Right ventricle myocardium inferior (tissue), 1 donor: ENCODE measurements around the gene CLDN22. TPM values are rescaled to one million over a fixed set of nuclear protein-coding genes. Genes with fewer than 3 reads are reported as not detected.

ENCODE experiments used
- ATAC-seq: fragments of 200-7000 bp; cut with Tn5 transposase; one replicate; pipeline ENCODE4 v1.9.1; 2020; ENCODE audit warnings: mild to moderate bottlenecking, moderate library complexity
- DNase-seq: peaks from one replicate; pipeline ENCODE4 v3.0.0; 2021; ENCODE audit errors: missing footprints
- intact Hi-C: fragments of 100-400 bp; cut with DNase I; formaldehyde crosslinking; loops from one replicate; pipeline ENCODE4 v1.11.0; 2022
- total RNA-seq: library from RNA; stranded (reverse); fragmentation: NEBNext Ultra II Directional; extraction: Animal tissue kit (Norgen Biotek cat#: 25700); gene quantifications from one replicate; pipeline ENCODE4 v1.2.1, GENCODE V29; 2021
- donor health status: DM: no; HTN: yes; CAD: no; lungs with severe emphysema.

The CLDN22 gene
- total RNA-seq, 1 donor from 2014 or later, result not detected

DNA sequence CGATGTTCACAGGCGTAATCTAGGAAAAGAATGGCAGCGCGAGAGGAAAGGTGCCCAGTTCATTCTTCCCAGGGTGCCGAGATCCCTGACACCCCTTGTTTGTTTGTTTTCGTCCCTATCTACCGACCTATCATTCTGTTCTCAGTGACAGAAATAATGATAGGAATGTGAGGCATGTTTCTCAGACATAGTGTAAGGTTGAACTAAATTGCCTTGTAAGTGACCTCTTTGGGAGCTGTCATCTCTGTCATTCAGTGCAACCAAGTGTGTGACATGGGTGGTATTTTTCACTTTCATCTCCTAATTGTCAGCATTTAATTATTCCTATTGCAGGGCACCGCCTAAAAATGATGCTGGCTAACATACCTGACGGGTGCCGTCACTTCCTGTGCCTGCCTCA lies 24.4 kb downstream of the CLDN22 start:
- DNase-seq (no peak), ATAC-seq (no peak)
- intact Hi-C loops, result loop anchor here (10.0 kb wide), 1 partner anchor 109 kb away; no protein-coding TSS in a partner anchor

DNA sequence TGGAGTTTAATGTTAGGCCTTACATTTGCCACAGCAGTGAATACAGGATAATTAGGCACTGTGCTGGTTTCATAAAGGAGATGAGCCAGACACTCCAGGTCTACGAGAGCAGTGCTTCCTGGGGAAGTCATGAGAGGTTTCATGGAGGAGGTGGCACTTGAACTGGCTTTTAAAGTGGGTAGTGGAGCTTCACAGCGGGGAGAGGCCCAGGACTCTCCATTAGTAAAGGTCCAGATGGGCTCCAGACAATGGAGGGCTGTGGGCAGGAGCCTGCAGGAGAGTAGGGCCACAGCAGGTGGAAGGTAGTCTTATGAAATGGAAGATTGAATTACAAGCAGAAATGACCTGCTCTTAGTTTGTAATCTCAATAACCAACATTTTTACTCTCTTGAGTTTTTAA lies 29.0 kb downstream of the CLDN22 start:
- intact Hi-C loops, result loop anchor here (10.0 kb wide), 1 partner anchor 114 kb away; no protein-coding TSS in a partner anchor

DNA sequence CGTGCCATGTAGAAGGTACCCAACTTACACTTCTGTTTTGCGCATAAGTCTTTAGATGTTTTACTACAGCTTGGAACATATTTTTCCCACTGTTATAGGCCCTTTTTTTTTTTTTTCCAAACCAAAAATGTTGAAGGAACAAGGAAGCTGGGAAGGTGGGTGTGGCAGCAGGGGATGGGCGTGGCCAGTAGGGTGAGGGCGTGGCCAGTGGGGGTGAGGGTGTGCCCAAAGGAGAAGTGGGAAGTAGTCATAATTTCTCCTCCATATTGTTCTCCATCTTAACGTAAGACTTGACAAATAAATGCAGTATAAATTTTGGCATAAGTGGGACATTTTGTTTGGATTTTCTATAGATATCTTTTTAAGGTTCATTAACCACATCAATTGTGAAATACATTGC lies 30.4 kb downstream of the CLDN22 start:
- DNase-seq, result no peak
- intact Hi-C loops, result loop anchor here (10.0 kb wide), 1 partner anchor 115 kb away; no protein-coding TSS in a partner anchor
- ATAC-seq, result no peak

More for the DNA sequence above, 29.0 kb downstream of the CLDN22 start:
- DNase-seq (no peak), ATAC-seq (no peak)

DNA sequence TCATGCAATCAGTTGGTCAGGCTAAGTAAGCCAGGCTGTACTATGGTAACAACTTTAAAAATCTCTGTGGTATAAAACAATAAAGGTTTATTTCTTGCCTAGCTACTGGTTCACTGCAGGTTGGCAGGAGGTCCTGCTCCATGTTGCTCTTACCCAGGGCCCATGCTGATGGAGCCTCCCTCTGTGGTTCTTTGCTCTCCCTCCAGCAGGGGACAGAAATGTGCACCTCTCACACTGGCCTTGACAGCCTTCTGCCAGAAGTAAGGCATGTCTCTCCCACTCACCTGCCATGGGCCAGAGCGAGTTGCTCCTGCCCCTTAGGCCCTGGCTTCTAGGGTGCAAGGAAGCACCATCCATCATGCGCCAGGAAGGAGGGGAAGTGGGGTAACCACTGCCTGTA lies 31.1 kb downstream of the CLDN22 start:
- no peak for ATAC-seq
- intact Hi-C loops, result no loop called here
- DNase-seq, result no peak

DNA sequence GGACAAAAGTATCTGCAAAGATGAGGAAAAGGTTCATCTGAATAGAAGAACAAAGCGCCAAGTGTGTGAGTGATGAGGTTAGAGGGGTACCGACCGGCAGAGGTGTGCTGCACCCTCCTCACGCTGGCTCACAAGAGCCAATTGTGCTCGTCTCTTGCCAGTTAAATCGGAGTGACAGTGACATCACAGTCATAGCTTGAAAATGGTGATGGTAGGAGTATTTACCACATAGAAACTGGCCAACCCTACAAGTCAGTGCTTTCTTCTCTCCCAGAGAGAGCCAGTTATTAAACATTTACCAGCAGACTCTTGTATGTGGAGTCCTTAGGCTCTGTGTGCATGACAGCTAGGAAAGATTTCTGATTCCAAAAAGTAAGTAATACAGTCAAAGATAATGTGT lies 32.4 kb downstream of the CLDN22 start:
- intact Hi-C loops, result no loop called here
- no peak for ATAC-seq
- DNase-seq, result no peak

DNA sequence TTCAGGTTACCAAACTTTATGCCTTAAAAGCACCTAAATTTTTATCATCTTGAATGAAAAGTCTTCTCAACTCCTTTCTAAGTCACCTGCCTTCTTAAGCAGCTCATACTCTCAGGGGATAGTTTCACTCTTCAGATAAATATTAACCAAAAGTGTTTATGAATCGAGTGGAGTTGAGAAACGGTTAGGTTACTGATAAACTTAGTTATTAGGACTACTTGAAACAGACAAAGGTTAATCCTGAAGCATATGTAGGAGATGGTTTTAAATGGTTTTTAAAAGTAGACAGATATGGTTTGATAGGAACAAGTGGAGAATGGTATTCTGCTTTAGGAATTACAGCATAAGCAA lies 32.8 kb downstream of the CLDN22 start:
- intact Hi-C loops, result no loop called here
- DNase-seq, result no peak
- ATAC-seq, result no peak

DNA sequence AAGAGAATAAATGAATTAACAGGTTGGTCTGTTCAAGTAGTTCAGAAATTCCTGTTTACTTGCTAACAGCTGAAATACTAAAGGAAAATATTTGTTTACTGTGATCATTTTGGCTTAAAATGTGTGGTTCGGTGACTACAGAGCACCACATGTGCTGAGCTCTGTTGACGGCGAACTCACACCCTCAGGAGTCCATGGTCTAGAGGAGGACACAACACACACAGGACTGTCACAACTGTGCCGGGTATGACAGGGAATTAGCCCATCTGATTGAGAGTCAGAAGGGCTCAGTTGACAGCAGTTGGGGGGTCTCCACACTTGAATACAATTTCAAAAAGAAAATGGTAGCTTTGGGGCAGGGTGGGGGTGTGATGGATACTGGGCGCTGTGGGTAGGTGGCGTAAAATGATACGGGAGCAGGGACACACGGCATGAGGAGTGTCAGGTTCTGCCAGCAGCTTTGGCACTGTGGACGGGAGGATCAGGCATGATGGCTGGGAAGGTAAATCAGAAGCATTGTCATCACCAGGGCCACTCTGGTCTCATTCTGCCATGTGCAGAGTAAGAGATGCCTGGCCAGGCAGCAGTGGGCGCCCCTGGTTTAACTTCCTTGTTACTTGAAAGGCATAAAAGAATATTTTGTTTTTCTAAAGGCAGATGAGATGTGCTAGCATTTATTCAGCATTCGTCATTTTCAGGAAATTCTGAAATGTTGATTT lies 33.3 kb downstream of the CLDN22 start:
- ATAC-seq, result no peak
- DNase-seq, result no peak
- intact Hi-C loops, result no loop called here

DNA sequence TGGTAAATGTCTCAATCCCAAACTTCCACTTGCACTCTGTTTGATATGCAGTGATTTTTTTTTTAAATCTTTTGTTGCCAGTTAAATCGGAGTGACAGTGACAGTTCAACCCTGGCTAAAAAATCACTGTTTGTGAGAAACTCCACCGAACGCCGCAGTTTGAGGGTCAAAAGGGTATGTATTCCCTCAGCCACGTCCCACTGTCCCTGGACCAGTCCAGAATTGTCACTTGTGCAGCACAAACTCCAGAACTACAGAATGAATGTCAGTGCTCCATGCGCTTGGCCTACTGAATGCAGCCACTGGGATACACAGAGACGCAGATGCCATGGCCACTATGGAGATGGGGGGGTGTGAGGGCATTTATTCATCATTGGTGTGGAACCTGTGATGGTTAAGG lies 34.2 kb downstream of the CLDN22 start:
- intact Hi-C loops, result no loop called here
- DNase-seq, result no peak
- ATAC-seq, result no peak

DNA sequence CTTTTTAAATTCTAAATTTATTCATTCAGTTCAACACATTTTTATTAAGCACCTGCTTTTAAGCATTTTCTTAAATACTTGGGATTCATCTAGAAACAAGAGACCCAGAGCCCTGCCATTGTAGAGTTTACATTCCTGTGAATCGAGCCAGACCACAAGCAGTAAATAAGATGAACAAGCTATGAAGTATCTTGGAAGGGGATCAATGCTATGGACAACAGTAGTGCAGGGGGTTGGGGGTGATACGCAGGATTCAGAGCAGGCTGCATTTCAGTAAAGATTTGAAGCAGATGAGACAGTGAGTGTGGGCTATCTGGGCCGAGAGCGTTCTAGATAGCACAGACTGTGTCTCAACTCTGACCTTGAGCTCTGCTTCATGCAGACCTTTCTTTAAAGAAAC lies 35.1 kb downstream of the CLDN22 start:
- intact Hi-C loops, result no loop called here
- ATAC-seq, result no peak

DNA sequence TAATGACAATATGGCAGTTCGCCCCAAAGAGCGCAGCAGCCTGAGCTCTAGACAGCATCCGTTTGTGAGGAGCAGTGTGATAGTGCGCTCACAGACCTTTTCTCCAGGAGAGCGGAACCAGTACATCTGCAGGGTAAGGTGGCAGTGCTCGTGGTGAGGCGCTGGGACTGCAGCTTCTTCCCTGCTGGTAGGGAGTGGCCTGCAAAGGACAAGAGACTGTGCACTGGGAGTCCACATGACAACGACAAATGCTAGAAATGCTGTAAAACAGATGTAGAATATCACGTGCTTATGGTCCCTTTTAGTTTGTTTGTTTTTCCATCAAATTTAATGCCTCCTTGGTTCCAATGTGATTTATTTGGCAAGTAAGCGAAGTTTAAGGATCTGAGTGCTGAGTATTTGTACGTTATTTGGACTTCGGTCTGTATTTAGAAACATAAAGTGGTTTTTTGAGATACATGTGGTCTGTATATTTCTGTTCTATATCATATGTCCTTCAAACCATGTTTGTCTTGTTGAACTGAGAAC lies 35.8 kb downstream of the CLDN22 start:
- no peak for DNase-seq

More for the DNA sequence above, 35.1 kb downstream of the CLDN22 start:
- no peak for DNase-seq

DNA sequence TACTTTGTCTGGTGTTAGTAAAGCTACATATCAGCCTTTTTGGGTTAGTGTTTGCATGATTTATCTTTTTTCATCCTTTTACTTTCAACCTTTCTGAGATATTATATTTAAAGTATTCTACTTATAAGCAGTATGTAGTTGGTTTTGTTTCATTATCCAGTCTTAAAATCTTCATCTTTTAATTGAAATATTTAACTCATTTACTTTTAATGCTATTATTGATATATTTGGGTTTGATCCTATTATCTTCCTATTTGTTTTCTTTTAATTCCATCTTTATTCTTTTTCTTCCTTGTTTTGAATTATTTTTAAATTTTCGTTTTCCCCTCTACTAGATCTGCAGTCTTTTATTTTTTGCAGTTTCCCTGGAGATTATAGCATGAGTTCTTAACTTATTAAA lies 44.0 kb downstream of the CLDN22 start:
- ATAC-seq (no peak), DNase-seq (no peak)
- intact Hi-C loops, result no loop called here

More for the DNA sequence above, 35.8 kb downstream of the CLDN22 start:
- intact Hi-C loops, result no loop called here
- ATAC-seq, result no peak

DNA sequence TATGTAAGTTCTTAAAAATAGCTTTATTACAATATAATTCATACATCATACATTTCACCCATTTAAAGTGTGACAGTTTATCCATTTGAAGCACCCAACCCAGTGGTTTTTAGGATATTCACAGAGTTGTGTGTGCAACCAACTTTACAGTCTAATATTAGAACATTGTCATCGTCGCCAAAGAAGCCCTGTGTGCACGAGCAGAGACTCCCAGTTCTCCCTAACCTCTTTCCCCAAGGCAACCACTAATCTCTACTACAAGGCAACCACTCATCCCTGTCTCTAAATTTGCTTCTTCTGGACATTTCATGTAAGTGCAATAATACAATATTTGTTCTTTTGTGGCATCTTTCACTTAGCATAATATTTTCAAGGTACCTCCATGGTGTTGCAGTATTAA lies 47.7 kb downstream of the CLDN22 start:
- intact Hi-C loops, result no loop called here
- ATAC-seq, result no peak
- DNase-seq, result no peak

DNA sequence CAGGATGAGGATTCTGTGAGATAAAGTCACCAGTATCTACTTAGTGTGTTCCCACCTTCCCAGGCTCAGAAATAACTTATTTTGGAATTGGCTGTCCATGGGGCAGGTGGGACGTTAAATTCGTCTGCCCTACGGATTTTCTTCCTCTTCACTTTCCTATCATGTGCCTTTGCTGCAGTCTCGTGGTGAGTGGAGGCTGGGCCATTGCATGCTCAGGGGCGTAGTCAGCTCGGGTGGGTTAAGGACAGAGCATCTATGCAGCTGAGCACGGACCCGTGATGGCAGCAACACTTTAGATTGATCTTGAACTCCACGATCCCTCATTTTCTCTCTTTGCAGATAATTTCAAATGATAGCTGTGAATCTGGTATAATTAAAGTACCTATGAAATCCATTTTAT lies 51.5 kb downstream of the CLDN22 start:
- DNase-seq, result no peak
- no peak for ATAC-seq
- intact Hi-C loops, result no loop called here

Other genes with a start within 250 kb of the CLDN22 start
- 30.2 TPM for gene WWC2, start 221.0 kb downstream of the CLDN22 start, total RNA-seq
- gene CLDN24, start 2.1 kb upstream of the CLDN22 start, total RNA-seq, result not detected
- 10.6 TPM for gene CDKN2AIP, start 124.4 kb upstream of the CLDN22 start, total RNA-seq
- gene ING2, start 184.8 kb upstream of the CLDN22 start, total RNA-seq, result 6.5 TPM